Stimulated activated CD4-positive, alpha-beta T cell treated with anti-CD3 and anti-CD28 coated beads, Interleukin-1b, Interleukin-23, amount 100 ng/mL, for 4 hours (primary cell): ENCODE results near the gene PNISR.

ENCODE experiments used
- DNase-seq, 2 donors: peaks; one replicate each; pipeline ENCODE4 v3.0.0-alpha.2; 2020; ENCODE audit warnings: low read depth in 2 of 2

Gene PNISR

GRCh38 chr6:99409672-99410071 lies 15.4 kb downstream of the PNISR start:
- no peak for DNase-seq

GRCh38 chr6:99407076-99407475 lies 18.0 kb downstream of the PNISR start:
- DNase-seq, result no peak

GRCh38 chr6:99402448-99402847 lies 22.7 kb downstream of the PNISR start:
- no peak for DNase-seq

GRCh38 chr6:99397287-99397686 lies 27.8 kb downstream of the PNISR start:
- DNase-seq, result no peak

GRCh38 chr6:99393698-99394531 lies 31.2 kb downstream of the PNISR start, which contains the start of gene COQ3:
Gene COQ3, minus strand, starts transcription at chr6:99394195. Its CDS starts 16 bp downstream, at chr6:99394179.
- DNase-seq, result peak; percentile 34 to 58

- no peak for DNase-seq
Measured at GRCh38 chr6:99393366-99393697, 31.8 kb downstream of the PNISR start.

GRCh38 chr6:99390896-99391295 lies 34.2 kb downstream of the PNISR start:
- no peak for DNase-seq

GRCh38 chr6:99384507-99384906 lies 40.6 kb downstream of the PNISR start:
- DNase-seq, result no peak

GRCh38 chr6:99378636-99379035 lies 46.5 kb downstream of the PNISR start:
- DNase-seq, result no peak

- no peak for DNase-seq
Measured at GRCh38 chr6:99369533-99369932, 55.6 kb downstream of the PNISR start.

- no peak for DNase-seq
Measured at GRCh38 chr6:99366852-99367251, 58.3 kb downstream of the PNISR start.

- no peak for DNase-seq
Measured at GRCh38 chr6:99364026-99364425, 61.1 kb downstream of the PNISR start.

GRCh38 chr6:99362678-99363268 lies 62.3 kb downstream of the PNISR start:
- DNase-seq, result no peak

GRCh38 chr6:99359800-99360199 lies 65.3 kb downstream of the PNISR start:
- DNase-seq, result no peak

GRCh38 chr6:99356641-99357040 lies 68.5 kb downstream of the PNISR start:
- no peak for DNase-seq

GRCh38 chr6:99354983-99355382 lies 70.1 kb downstream of the PNISR start:
- no peak for DNase-seq

- DNase-seq, result no peak
Measured at GRCh38 chr6:99353126-99353525, 72.0 kb downstream of the PNISR start.

- no peak for DNase-seq
Measured at GRCh38 chr6:99350573-99350972, 74.5 kb downstream of the PNISR start.

- no peak for DNase-seq
Measured at GRCh38 chr6:99349171-99350141, 75.7 kb downstream of the PNISR start, which contains the start of gene FAXC. Gene FAXC, minus strand, starts transcription at chr6:99349674. Its CDS starts 302 bp downstream, at chr6:99349372.

GRCh38 chr6:99348288-99349170 lies 76.6 kb downstream of the PNISR start:
- no peak for DNase-seq
